Endothelial cell of umbilical vein (primary cell): ENCODE results near the gene ACO2.

Experiments used
- JUN ChIP-seq: IDR thresholded peaks from 2 replicates; pipeline ENCODE4 v1.6.1; 2011; ENCODE audit warnings: borderline replicate concordance, low read depth; ENCODE audit not compliant: insufficient read length, insufficient read depth
- POLR2A ChIP-seq: IDR thresholded peaks from 2 replicates; pipeline ENCODE4 v1.6.1; 2012; ENCODE audit warnings: low read depth, mild to moderate bottlenecking, control low read depth, low read length
- TF ChIP-seq, protein P1 (sequence below), 2 donors: IDR thresholded peaks; 1 replicate in 1 of 2; 2 replicates in 1 of 2; pipeline ENCODE4 v1.5.1; 2011; ENCODE audit warnings: low read length in 2 of 2, mild to moderate bottlenecking in 2 of 2, moderate library complexity in 2 of 2, control low read depth in 1 of 2, inconsistent platforms in 1 of 2, low read depth in 1 of 2; ENCODE audit not compliant: insufficient read depth in 1 of 2; ENCODE audit errors: extremely low read depth in 1 of 2

DNA sequence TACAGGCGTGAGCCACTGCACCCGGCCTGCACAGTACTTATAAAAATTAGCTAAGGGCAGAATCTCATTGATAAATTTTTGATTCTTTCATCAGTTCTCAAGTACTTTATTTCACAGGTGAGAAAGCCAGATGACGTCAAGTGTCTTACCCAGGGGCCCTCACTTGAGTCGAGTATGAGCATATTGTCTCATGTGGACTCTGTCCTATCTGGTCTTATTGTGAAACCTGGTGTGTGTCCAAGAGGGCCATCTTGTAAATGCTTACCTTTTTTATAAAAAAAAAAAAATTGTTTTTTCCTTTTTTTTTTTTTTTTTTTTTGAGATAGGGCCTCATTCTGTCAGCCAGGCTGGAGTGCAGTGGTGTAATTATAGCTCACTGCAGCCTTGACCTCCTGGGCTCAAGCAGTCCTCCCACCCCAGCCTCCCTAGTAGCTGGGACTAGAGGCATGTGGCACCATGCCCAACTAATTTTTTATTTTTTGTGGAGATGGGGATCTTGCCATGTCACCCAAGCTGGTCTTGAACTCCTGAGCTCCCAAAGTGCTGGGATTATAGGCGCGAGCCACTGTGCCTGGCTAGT lies 6.0 kb downstream of the ACO2 start:
- TF ChIP-seq, protein P1, sequence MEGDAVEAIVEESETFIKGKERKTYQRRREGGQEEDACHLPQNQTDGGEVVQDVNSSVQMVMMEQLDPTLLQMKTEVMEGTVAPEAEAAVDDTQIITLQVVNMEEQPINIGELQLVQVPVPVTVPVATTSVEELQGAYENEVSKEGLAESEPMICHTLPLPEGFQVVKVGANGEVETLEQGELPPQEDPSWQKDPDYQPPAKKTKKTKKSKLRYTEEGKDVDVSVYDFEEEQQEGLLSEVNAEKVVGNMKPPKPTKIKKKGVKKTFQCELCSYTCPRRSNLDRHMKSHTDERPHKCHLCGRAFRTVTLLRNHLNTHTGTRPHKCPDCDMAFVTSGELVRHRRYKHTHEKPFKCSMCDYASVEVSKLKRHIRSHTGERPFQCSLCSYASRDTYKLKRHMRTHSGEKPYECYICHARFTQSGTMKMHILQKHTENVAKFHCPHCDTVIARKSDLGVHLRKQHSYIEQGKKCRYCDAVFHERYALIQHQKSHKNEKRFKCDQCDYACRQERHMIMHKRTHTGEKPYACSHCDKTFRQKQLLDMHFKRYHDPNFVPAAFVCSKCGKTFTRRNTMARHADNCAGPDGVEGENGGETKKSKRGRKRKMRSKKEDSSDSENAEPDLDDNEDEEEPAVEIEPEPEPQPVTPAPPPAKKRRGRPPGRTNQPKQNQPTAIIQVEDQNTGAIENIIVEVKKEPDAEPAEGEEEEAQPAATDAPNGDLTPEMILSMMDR (IDR thresholded peaks at IDR 0.05; ENCODE audit: extremely low read depth in 1 of 2, insufficient read depth in 1 of 2, low read depth in 1 of 2, low read length in 2 of 2) = no peak
- TF ChIP-seq JUN (no peak), POLR2A (no peak)
